ENCODE data around the gene TPTE.
"Not testable (repeated sequence)": the region's sequence is repeated elsewhere in the genome, so short reads cannot be mapped to it uniquely, and the experiment has no call there.

- not testable (repeated sequence) for TF ChIP-seq CTCF (conservative IDR thresholded peaks at IDR 0.05 in 1 of 2, IDR thresholded peaks at IDR 0.05 in 1 of 2; ENCODE audit: low read depth in 1 of 2, low read length in 2 of 2); EZH2 (IDR thresholded peaks at IDR 0.05; ENCODE audit: low read length, missing control alignments)
Measured at GRCh38 chr21:10521835-10522500, 585 bp downstream of the TPTE start.

Measured in fibroblast of lung (primary cell).